H9 (cell line): ENCODE results near the gene PAX3. TPM values are rescaled to one million over a fixed set of nuclear protein-coding genes. Genes with fewer than 3 reads are reported as not detected.

Source experiments
- DNase-seq: peaks from one replicate; pipeline ENCODE4 v3.0.0-alpha.2; 2017
- H2AFZ ChIP-seq: one replicate; pipeline ENCODE4 v1.6.1; 2013; ENCODE audit warnings: mild to moderate bottlenecking, low read length, control low read depth, moderate library complexity
- H2AK5ac ChIP-seq: 2 replicates; pipeline ENCODE4 v1.6.1; 2013; ENCODE audit warnings: low read length, control low read depth, mixed read lengths; ENCODE audit not compliant: insufficient read length
- H2BK120ac ChIP-seq: one replicate; pipeline ENCODE4 v1.6.1; 2013; ENCODE audit warnings: low read depth, mild to moderate bottlenecking, low read length, control low read depth, inconsistent platforms; ENCODE audit not compliant: poor library complexity, severe bottlenecking
- H2BK12ac ChIP-seq: 2 replicates; pipeline ENCODE4 v1.6.1; 2013; ENCODE audit warnings: low read length, control low read depth, mixed read lengths, low read depth; ENCODE audit not compliant: insufficient read length
- H2BK15ac ChIP-seq: 2 replicates; pipeline ENCODE4 v1.6.1; 2013; ENCODE audit warnings: low read depth, low read length, control low read depth
- H2BK20ac ChIP-seq: one replicate; pipeline ENCODE4 v1.6.1; 2013; ENCODE audit warnings: low read depth, mild to moderate bottlenecking, low read length, control low read depth, inconsistent platforms; ENCODE audit not compliant: poor library complexity, severe bottlenecking
- H2BK5ac ChIP-seq: 2 replicates; pipeline ENCODE4 v1.6.1; 2013; ENCODE audit warnings: low read length, control low read depth, mixed read lengths; ENCODE audit not compliant: insufficient read length
- H3K14ac ChIP-seq: 2 replicates; pipeline ENCODE4 v1.6.1; 2013; ENCODE audit warnings: low read length, control low read depth; ENCODE audit not compliant: insufficient read depth
- H3K18ac ChIP-seq: 2 replicates; pipeline ENCODE4 v1.6.1; 2013; ENCODE audit warnings: low read depth, mild to moderate bottlenecking, mixed read lengths, low read length, control low read depth; ENCODE audit not compliant: insufficient read length
- H3K23ac ChIP-seq: 2 replicates; pipeline ENCODE4 v1.6.1; 2013; ENCODE audit warnings: low read length, control low read depth, mixed read lengths, low read depth; ENCODE audit not compliant: insufficient read length
- H3K23me2 ChIP-seq: 2 replicates; pipeline ENCODE4 v1.6.1; 2013; ENCODE audit warnings: low read depth, mild to moderate bottlenecking, mixed read lengths, low read length, control low read depth; ENCODE audit not compliant: insufficient read length, poor library complexity, severe bottlenecking
- H3K27ac ChIP-seq: 2 replicates; pipeline ENCODE4 v1.5.1; 2013; ENCODE audit warnings: low read length, control low read depth, mixed read lengths, low read depth; ENCODE audit not compliant: insufficient read length
- H3K27me3 ChIP-seq: 2 replicates; pipeline ENCODE4 v1.6.1; 2013; ENCODE audit warnings: low read length, control low read depth, inconsistent platforms; ENCODE audit not compliant: insufficient read depth
- H3K4ac ChIP-seq: 2 replicates; pipeline ENCODE4 v1.6.1; 2013; ENCODE audit warnings: low read depth, mild to moderate bottlenecking, control low read depth, inconsistent platforms, low read length, moderate library complexity
- H3K4me1 ChIP-seq: 2 replicates; pipeline ENCODE4 v1.6.1; 2013; ENCODE audit warnings: low read length, control low read depth, inconsistent platforms; ENCODE audit not compliant: insufficient read depth
- H3K4me2 ChIP-seq: 2 replicates; pipeline ENCODE4 v1.6.1; 2013; ENCODE audit warnings: low read length, control low read depth, mixed read lengths; ENCODE audit not compliant: insufficient read length, insufficient read depth
- H3K56ac ChIP-seq: 2 replicates; pipeline ENCODE4 v1.6.1; 2013; ENCODE audit warnings: low read depth, mild to moderate bottlenecking, mixed read lengths, low read length, control low read depth; ENCODE audit not compliant: insufficient read length
- H3K79me1 ChIP-seq: 2 replicates; pipeline ENCODE4 v1.6.1; 2013; ENCODE audit warnings: low read depth, mild to moderate bottlenecking, moderate library complexity, low read length, control low read depth, inconsistent platforms; ENCODE audit not compliant: insufficient read depth, poor library complexity, severe bottlenecking
- H3K79me2 ChIP-seq: 2 replicates; pipeline ENCODE4 v1.6.1; 2013; ENCODE audit warnings: low read length, control low read depth, inconsistent platforms; ENCODE audit not compliant: insufficient read depth
- H3K9ac ChIP-seq: 2 replicates; pipeline ENCODE4 v1.6.1; 2013; ENCODE audit warnings: low read length, control low read depth, mixed read lengths; ENCODE audit not compliant: insufficient read length; ENCODE audit errors: extremely low read depth
- H3K9me3 ChIP-seq: one replicate; pipeline ENCODE4 v1.6.1; 2013; ENCODE audit warnings: low read depth, low read length, inconsistent platforms; ENCODE audit not compliant: control insufficient read depth
- H3T11ph ChIP-seq: one replicate; pipeline ENCODE4 v1.6.1; 2013; ENCODE audit warnings: mild to moderate bottlenecking, low read length, control low read depth, inconsistent platforms
- H4K20me1 ChIP-seq: one replicate; pipeline ENCODE4 v1.6.1; 2013; ENCODE audit not compliant: control insufficient read depth, insufficient read length, insufficient read depth
- H4K5ac ChIP-seq: 2 replicates; pipeline ENCODE4 v1.6.1; 2013; ENCODE audit warnings: low read depth, mild to moderate bottlenecking, mixed read lengths, low read length, control low read depth; ENCODE audit not compliant: insufficient read length
- H4K8ac ChIP-seq: replicated peaks from 2 replicates; pipeline ENCODE4 v1.6.1; 2013; ENCODE audit warnings: low read length, control low read depth, mixed read lengths, low read depth; ENCODE audit not compliant: insufficient read length
- H4K91ac ChIP-seq: 2 replicates; pipeline ENCODE4 v1.6.1; 2013; ENCODE audit warnings: low read depth, mild to moderate bottlenecking, moderate library complexity, mixed read lengths, low read length, control low read depth; ENCODE audit not compliant: insufficient read length
- H3K27ac Mint-ChIP-seq, 3 experiments: 2 replicates in 2 of 3; 3 replicates in 1 of 3; pipeline ENCODE4 v1.8.0; 2020 to 2021; ENCODE audit warnings: mixed read lengths in 3 of 3, mild to moderate bottlenecking in 1 of 3, moderate library complexity in 1 of 3
- H3K27me3 Mint-ChIP-seq: 2 replicates; pipeline ENCODE4 v1.8.0; 2021; ENCODE audit warnings: low read depth, mild to moderate bottlenecking, moderate library complexity, mixed read lengths
- H3K36me3 Mint-ChIP-seq, 3 experiments: 2 replicates in 2 of 3; 3 replicates in 1 of 3; pipeline ENCODE4 v1.8.0; 2020 to 2021; ENCODE audit warnings: low read depth in 3 of 3, mixed read lengths in 3 of 3; ENCODE audit not compliant: insufficient read depth in 1 of 3
- H3K4me1 Mint-ChIP-seq, 2 experiments: 2 replicates each; pipeline ENCODE4 v1.8.0; 2020; ENCODE audit warnings: mixed read lengths in 2 of 2
- H3K4me3 Mint-ChIP-seq, 2 experiments: 2 replicates in 1 of 2; 3 replicates in 1 of 2; pipeline ENCODE4 v1.8.0; 2020 to 2021; ENCODE audit warnings: mild to moderate bottlenecking in 2 of 2, mixed read lengths in 2 of 2, moderate library complexity in 1 of 2
- H3K9me3 Mint-ChIP-seq, 2 experiments: 2 replicates in 1 of 2; 3 replicates in 1 of 2; pipeline ENCODE4 v1.8.0; 2020; ENCODE audit warnings: mild to moderate bottlenecking in 2 of 2, mixed read lengths in 2 of 2, moderate library complexity in 1 of 2
- CTCF ChIP-seq: fragments of 200-600 bp; sonication (generic); conservative IDR thresholded peaks from 3 replicates; pipeline ENCODE4 v1.8.0; 2021; ENCODE audit warnings: antibody characterized with exemption, mild to moderate bottlenecking
- WGBS: extraction: QIAGEN DNeasy Blood & Tissue Kit; methylation state at CpG from one replicate; pipeline ENCODE4 v1.1.7; 2013; ENCODE audit warnings: missing lambda C conversion rate, low lambda C conversion rate, mixed read lengths; ENCODE audit not compliant: insufficient read length; ENCODE audit errors: extremely low coverage; 5-methylcytosine and 5-hydroxymethylcytosine counted together
- total RNA-seq: library from RNA; stranded (reverse); gene quantifications from 2 replicates; pipeline ENCODE4 v1.2.1, GENCODE V29; 2021

Gene PAX3
- total RNA-seq, 1 experiment from 2014 or later = not detected

- Mint-ChIP-seq H3K27ac (no peak overlapping the region), H3K36me3 (no peaks in the 10 kb centered on the region; a peak in 1 of 7 replicates), H3K4me1 (peaks cover 10 to 12% of the 10 kb centered on the region in 2 experiments), H3K27me3 (peaks cover 91% of the 10 kb centered on the region), H3K9me3 (peaks cover 0 to 3% of the 10 kb centered on the region in 2 experiments; a peak in 2 of 5 replicates), H3K4me3 (peak overlapping the region; percentile 55 to 86)
- H4K5ac ChIP-seq = no peak overlapping the region
- no peak overlapping the region for H4K91ac ChIP-seq
- no peak overlapping the region for H3T11ph ChIP-seq
- no peak overlapping the region for H3K23ac ChIP-seq
- no peak for TF ChIP-seq CTCF
- no peak overlapping the region for H2BK120ac ChIP-seq
- H3K4ac ChIP-seq = no peak overlapping the region
- no peak overlapping the region for H2BK20ac ChIP-seq
- H3K79me1 ChIP-seq = no peaks in the 10 kb centered on the region
- no peak overlapping the region for H3K9ac ChIP-seq
- H3K14ac ChIP-seq = no peak overlapping the region
- WGBS = no CpG with 5 or more reads among the region's 38 CpGs
- H3K9me3 ChIP-seq = no peaks in the 10 kb centered on the region
- H2AFZ ChIP-seq = no peak overlapping the region
- H2BK12ac ChIP-seq = no peak overlapping the region
- no peaks in the 10 kb centered on the region for H4K20me1 ChIP-seq
- no peaks in the 10 kb centered on the region for H3K79me2 ChIP-seq
- peaks cover 40% of the 10 kb centered on the region for H3K27me3 ChIP-seq
- no peaks in the 10 kb centered on the region for H3K4me1 ChIP-seq
- H3K4me2 ChIP-seq = peak overlapping the region; percentile 68
- H3K18ac ChIP-seq = no peak overlapping the region
- H2AK5ac ChIP-seq = no peak overlapping the region
- no peak overlapping the region for H2BK15ac ChIP-seq
- H3K56ac ChIP-seq = no peak overlapping the region
- H2BK5ac ChIP-seq = no peak overlapping the region
- peaks cover 20% of the 10 kb centered on the region for H3K23me2 ChIP-seq
- H4K8ac ChIP-seq = no peak overlapping the region
- H3K27ac ChIP-seq = no peak overlapping the region
- no peak for DNase-seq
Observed at GRCh38 chr2:222320436-222321395, 21.9 kb upstream of the PAX3 start.
